Right renal pelvis (tissue), 4 donors: ENCODE measurements around the gene LY6G6C. TPM values are rescaled to one million over a fixed set of nuclear protein-coding genes. Genes with fewer than 3 reads are reported as not detected.

Experiments
- DNase-seq, 4 donors: peaks; one replicate each; pipeline ENCODE4 v3.0.0-alpha.2; 2013; ENCODE audit warnings: low read depth in 4 of 4, low spot score in 3 of 4, missing footprints in 1 of 4
- polyA plus RNA-seq, 4 donors: library from polyadenylated mRNA; unstranded; fragments of 120-200 nt; gene quantifications; one replicate each; pipeline ENCODE4 v1.2.1, GENCODE V29; 2013; ENCODE audit not compliant: insufficient read length in 4 of 4

The LY6G6C gene, protein sequence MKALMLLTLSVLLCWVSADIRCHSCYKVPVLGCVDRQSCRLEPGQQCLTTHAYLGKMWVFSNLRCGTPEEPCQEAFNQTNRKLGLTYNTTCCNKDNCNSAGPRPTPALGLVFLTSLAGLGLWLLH
- polyA plus RNA-seq, result under 1 TPM in 3 of 4 donors, not detected in 1; 0.28 to 0.43 (median 0.40) TPM

DNA sequence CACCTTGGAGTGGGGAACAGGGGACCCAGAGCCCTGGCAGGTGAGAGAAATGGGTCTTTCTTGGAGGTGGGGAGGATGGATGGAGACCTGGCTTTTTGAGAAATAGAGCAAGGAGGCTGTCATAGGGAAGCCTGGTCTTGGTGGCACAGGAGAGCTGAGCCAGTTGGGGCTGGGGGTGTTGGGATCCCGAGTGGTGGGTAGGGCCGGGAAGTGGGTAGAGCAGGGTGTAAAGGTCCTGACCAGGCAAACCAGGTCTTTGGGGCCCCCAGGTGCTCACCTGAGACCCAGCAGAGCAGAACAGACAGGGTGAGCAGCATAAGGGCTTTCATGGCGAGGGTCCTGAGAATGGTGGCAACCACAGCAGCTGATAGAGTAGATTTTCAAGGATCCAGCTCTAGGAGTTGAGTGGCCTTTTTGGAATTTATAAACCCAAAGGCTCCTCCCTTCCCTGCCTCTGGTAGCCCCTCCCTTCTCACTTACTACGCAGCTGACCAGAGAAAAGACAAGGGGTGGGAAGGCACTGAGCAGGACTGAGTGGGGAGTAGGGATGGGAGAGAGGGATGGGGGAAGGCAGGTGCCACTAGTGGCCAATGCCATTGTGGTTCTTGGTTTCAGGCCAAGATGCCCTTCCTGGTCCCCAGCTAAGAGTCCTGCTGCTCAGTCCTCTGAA lies at the start of gene LY6G6C:
Gene LY6G6C (minus strand): TSS at position 396 of the 670 bp plus-strand sequence. CDS start 67 bp downstream, at position 329.
- no peak for DNase-seq

- DNase-seq, result no peak
Observed at GRCh38 chr6:31770860-31771259, 49.3 kb upstream of the LY6G6C start.

DNA sequence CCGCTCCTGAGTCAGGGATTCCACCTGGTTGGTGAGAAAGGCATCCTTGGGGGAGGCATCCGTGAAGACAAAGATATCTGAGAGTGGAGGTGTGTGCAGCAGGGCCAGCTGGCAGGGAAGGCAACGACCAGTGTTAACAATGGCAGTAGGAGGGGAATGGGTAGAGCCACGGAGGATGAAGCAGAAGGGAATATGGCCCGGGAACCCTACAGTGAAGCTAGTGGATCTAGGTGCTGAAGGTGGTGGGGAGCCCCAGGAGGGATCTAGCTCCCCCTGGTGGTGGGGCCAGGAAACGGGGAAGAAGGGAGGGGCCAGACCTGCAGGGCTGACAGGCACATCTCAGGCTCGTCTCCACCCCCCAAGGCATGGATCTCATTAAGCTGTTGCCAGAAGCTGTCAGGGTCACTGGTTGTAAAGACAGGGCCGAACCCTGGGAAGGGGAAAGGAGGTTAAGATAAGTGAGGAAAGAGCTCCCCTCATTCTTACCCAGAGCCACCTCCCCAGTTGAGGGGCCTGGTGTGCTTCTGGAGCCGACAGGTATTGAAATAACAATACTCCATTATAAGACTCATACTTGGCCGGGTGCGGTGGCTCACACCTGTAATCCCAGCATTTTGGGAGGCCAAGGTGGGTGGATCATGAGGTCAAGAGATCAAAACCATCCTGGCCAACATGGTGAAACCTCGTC lies 48.3 kb upstream of the LY6G6C start:
- DNase-seq, result no peak

GRCh38 chr6:31768363-31769257 lies 47.1 kb upstream of the LY6G6C start:
- no peak for DNase-seq

DNA sequence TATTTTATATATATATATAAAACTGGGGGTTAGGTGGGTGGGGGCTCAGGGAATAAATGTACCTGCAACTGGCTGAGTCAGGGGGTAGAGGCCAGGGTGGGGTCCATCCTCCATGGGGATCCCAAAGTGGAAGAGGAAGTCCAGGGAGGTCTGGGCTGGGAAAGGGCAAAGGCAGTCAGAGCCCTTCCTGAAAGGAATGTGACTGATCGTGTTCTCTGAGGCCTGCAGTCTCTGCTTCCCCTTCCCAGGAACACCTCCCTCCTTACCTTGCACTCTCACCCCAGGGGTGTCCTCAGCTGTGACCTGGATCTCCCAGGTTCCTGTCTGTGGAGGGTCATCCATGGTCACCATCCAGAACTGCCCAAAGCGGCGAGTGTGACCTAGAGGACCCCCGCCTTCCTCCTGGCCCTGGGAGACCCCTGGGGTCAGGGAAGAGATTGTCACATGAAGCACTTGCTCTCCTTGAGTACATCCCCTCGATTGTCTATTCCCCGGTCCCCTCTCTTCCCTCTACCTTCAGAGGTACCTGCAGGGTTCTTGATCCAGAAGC lies 45.6 kb upstream of the LY6G6C start:
- no peak for DNase-seq

DNA sequence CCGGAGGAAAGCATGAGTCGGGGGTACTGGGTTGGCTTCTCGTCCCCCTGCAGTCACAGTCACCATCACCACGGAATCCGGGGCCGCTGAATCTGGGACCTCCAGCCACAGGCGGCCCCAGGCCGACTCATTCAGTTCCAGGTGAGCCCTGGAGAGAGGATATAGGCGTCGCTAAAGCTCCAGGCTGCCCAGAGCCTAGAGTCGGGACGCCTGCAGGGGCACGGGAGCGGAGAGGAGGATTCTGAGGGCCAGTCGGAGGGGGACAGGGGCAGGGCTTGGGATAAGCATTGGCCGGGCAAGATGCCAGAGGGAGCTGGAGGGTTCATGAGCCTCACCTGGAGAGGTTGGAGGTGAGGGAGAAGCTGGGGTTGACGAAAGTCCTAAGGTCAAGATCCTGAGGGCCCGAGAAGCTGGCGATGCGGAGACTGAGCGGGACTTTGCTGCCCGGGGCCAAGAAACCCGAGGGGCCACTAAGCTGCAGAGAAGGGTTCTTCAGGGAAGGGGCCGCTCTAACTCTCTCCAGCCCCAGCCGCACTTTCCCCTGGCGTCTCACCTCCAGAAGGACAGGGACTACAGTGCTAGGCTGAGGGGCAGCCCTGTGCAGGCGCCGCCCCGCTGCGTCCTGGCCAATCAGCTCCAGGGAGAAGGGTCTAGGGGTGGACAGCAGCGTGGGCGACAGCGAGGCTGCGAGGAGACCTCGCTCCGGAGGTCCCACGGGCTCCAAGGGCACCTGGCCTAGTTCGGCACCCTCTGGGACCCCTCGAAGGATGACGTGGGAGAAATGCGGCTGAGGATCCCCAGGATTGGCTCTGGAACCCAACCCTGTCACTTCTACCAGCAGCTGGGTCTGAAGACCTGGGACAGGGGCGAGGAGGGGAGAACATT lies 44.6 kb upstream of the LY6G6C start:
- no peak for DNase-seq

DNA sequence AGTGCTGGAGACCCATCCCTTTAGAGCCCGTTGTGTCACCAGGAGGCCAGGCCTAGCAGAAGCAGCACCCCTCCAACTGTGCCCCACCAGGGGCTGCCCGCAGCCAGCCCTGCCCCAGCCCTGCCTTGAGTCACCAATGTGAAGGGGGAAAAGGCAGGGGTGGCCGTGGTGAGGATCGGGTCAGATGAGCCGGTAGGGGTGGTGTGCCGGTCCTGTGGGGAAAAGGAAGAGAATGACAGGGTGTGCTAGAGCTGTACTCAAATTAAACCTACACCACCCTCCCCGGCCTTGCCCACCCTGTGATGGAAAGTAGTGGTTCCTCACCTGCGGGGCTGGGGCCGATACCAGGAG lies 44.0 kb upstream of the LY6G6C start:
- no peak for DNase-seq

DNA sequence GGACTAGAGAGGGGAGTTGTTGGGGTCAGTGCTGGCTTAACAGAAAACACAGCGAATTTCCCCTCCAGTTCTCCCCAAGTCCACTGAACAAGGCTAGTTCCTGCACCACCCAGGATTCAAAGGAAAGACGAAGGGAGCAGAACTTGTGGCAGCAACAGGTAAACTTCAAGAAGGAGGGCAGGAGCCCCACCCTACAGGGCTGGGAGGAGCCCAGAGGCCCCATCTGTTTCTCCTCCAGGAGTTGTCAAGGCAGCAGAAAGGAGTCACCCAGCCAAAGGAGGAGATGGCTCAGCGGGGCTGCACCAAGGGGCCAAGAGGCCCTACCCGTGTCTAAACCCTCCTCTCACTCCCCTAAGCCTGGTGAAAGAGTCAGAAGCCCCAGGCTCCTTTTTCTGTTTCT lies 42.7 kb upstream of the LY6G6C start:
- no peak for DNase-seq

DNA sequence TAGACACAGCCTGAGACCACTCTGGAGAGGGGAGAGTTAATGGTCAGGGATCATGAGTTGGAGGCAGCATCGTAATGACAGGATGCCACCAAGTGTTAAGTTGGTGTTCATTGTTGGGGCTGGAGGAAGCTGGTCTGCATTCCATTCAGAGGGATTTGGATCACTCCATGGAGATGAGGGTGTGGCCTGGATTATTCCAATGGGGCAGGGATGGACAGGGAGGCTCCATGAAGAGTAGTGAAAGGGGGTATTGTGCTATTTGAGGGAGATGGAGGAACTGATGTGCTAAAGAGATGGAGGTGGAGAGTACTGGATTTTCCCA lies 42.0 kb upstream of the LY6G6C start:
- DNase-seq, result peak in 1 of 4 donors; percentile 22

DNA sequence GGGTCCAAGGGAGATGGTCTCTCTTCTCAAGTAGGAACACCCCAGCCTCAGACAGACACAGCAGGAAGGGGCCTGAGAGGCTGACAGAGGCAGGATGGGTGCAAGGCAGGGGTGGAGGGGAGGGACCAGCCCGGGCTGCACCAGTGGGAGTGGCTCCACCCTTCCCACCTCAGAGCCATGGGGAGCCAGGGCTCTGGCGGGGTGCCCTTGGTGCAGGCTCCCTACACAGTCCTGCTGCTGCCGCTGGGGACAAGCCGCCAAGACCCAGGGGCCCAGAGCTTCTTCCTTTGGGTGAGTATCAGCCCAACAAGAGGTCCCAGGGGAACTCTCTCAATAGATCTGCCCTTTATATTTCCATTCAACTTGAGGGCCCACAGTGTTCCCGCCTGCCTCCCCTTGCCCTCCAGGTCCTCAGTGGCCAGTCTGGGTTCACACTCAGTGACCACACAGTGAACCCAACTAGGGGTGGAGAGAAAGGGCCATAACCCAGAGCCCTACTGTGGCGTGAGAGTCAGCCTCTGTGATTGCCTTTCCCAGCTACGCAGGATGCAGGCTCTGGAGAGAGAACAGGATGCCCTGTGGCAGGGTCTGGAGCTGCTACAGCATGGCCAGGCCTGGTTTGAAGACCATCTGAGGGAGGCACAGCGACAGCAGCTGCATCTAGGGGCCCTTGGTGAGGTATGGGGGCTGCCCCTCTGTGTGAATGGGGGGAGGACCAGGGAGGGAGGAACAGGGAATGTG lies 41.5 kb upstream of the LY6G6C start:
- no peak for DNase-seq

DNA sequence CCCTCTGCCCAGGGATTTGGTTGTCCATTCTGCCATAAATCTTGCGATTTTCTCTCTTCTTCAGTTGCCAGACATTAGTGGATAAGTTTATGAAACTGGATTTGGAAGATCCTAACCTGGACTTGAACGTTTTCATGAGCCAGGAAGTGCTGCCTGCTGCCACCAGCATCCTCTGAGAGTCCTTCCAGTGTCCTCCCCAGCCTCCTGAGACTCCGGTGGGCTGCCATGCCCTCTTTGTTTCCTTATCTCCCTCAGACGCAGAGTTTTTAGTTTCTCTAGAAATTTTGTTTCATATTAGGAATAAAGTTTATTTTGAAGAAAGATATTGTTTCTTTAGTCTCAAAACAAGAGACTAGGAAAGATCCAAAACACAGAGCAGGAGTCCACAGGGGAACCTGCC lies 40.8 kb upstream of the LY6G6C start, which contains the start of gene SAPCD1:
Gene SAPCD1 (plus strand): TSS at position 301 of the 400 bp plus-strand sequence. CDS start 399 bp downstream, outside the sequence.
- DNase-seq, result no peak

GRCh38 chr6:31761343-31761742 lies 39.8 kb upstream of the LY6G6C start:
- no peak for DNase-seq

DNA sequence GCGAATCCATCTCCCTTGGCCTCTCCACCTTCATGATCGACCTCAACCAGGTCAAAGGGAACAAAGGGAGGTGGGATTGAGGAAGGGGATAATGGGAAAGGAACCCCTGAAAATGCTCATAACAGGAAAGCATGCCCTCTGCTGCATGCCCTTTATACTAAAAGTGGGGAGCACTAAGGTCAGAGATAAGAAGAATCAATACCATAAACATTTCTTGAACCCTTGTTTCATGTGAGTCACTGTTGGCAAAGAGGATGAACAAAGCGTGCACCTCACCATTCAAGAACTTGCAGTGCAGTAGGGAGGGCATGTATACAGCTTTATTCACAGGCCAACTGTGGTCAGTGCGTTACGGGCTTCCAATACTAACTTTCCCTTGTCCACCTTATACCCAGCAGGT lies 39.2 kb upstream of the LY6G6C start:
- DNase-seq, result no peak

- no peak for DNase-seq
Observed at GRCh38 chr6:31758281-31758680, 36.7 kb upstream of the LY6G6C start.

DNA sequence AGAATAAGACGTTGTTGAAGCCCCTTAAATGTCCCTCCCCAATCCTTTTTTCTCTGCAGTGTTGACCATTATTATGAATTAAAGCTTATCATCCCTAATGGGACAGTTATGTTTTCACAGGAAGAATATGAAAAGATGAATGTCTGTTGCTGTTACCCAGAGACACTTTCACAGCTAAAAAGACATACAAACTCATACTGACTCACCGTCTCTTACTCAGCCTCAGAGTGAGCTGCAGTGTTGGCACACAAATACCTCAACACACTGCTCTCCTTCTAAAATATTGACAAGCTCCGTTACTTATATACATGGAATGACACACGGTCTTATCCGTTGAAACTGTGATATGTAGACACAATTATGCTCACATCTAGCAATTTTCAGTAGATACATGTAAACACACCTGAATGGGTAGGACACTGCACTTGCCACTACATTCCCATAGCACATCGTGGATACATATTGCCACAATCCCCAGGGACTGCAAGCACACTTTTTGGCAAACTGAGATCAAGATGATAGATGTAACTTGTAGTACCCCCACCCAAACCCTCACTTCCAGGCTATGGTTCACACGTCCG lies 31.3 kb upstream of the LY6G6C start:
- DNase-seq, result no peak

DNA sequence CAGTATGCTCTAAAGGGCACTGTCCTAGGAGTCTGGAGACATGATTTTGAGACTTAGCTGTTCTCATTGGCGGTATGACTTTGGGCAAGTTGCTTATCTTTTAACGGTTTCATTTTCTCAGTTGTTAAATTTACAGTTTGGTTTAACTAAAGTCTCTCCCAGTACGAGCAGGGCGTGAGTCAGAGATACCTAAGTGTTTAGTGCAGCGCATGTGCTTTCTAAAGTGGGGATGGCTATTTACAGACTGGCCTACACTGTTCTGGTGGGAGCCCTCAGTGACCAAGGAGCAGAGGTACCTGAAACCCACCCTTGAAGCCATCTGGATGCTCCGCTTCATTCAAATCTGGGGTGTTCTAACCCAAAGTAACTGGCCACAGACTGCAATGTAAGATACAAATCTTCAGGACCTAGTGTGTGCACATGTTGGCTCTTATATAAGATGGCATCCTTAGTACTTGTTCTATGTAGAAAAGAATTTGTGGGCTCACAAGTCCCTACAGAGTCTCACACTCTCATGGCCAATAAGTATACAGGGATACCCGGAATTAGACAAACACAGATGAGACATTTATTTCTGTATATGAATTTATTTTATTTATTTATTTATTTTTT lies 29.0 kb upstream of the LY6G6C start:
- no peak for DNase-seq

GRCh38 chr6:31749301-31750036 lies 27.9 kb upstream of the LY6G6C start:
- DNase-seq, result no peak

DNA sequence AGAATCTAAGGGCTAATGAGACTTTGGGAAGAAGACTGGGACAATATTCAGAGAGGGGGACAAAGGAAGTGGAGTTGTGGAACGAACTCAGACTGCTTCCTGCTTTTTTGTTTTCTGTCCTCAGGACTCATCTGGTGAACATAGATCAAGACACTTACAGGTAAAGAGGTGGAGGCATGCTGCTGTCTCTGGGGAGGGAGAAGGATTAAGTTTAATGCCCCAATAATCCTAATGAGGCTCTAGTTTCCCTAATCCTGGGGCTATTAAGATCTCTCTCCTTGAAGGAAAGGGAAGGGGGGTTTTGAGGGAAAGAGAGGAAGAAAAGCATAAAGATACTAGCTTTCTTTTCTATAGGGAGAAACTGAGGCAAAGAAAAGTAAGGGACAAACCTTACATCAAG lies 22.9 kb upstream of the LY6G6C start:
- no peak for DNase-seq
